H1 (cell line): ENCODE measurements around the gene MIEN1. TPM values are rescaled to one million over a fixed set of nuclear protein-coding genes. Genes with fewer than 3 reads are reported as not detected.

Experiments
- MAX ChIP-seq: IDR thresholded peaks from 2 replicates; pipeline ENCODE4 v1.6.1; 2012; ENCODE audit warnings: inconsistent platforms
- TBP ChIP-seq: IDR thresholded peaks from 2 replicates; pipeline ENCODE4 v1.6.1; 2011; ENCODE audit warnings: low read depth, low read length, improper control_type of control experiment
- polyA plus RNA-seq, 7 experiments: library from polyadenylated mRNA; depleted of rRNA in 3 of 7; stranded (reverse) in 5 of 7; unstranded in 2 of 7; fragments of >200 nt in 5 of 7; fragments of 200-250 nt in 2 of 7; gene quantifications; 1 replicate in 5 of 7; 2 replicates in 1 of 7; 4 replicates in 1 of 7; pipeline versions ENCODE4 v1.2.1 to v1.2.3, GENCODE V29; 2011 to 2013; ENCODE audit warnings: missing spikeins in 2 of 7, mixed read lengths in 2 of 7
- total RNA-seq: library from RNA; stranded (reverse); fragmentation: NEBNext Ultra II Directional; extraction: Animal tissue kit (Norgen Biotek cat#: 25700); gene quantifications from 2 replicates; pipeline ENCODE4 v1.2.1, GENCODE V29; 2021

The MIEN1 gene
- total and polyA plus RNA-seq, 2 of the 8 experiments (the other 6 are each of a cell fraction or from before 2014, with no cell fraction given), result 29.6 to 54.9 TPM

GRCh38 chr17:39719563-39720355 is 10.6 kb downstream of the MIEN1 start (continued):
- TF ChIP-seq MAX (no peak), TBP (no peak)
